Measurements from ENCODE around the gene METTL8.
"Not testable (repeated sequence)": the region's sequence is repeated elsewhere in the genome, so short reads cannot be mapped to it uniquely, and the experiment has no call there.

The METTL8 gene

DNA sequence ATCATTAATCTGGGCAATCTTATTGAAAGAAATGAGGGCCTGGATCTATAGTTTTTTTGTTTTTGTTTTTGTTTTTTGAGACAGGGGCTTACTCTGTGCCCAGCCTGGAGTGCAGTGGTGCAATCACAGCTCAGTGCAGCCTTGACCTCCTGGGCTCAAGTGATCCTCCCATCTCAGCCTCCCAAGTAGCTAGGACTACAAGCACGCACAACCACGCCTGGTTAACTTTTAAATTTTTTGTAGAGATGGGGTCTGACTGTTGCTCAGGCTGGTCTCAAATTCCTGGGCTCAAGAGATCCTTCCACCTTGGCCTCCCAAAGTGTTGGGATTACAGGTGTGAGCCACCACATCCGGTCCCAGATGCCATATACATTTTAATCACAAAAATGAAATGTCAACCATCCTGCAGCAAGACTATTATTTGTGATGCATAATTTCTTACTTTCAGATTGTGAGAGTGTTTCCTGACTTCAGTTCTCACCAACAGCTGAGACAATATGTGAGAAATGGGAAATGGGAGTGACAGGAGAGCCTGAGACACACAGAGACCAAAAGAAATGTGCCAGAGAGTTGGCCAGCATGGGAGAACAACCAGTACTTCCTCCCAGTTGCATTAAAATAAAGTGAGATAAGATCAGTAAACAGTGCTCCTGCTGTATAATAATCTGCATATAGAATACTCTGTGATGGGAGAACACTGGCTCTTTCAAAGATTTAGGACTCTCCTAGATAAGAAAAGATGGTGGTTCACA is 87.6 kb downstream of the METTL8 start:
- no peak for DNase-seq (ENCODE audit: low read depth)

DNA sequence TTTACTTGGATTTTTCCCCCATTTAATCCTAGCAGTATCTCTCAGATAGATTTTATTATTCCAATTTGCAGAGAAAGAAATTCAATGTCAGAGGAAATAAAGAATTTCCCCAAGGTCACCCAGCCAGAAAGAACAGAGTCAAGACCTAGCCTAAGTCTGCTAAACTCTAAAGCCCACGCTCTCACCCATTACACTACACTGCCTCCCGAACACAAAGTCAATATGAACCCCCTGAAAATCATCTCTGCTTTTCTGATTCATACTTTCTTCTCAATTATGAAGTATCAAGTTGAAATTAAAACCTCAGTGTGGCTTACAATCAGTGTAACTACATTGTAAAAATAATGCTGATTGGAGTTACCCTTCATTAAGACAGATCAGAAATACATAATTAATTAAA is 89.6 kb downstream of the METTL8 start:
- no peak for DNase-seq (ENCODE audit: low read depth)

DNA sequence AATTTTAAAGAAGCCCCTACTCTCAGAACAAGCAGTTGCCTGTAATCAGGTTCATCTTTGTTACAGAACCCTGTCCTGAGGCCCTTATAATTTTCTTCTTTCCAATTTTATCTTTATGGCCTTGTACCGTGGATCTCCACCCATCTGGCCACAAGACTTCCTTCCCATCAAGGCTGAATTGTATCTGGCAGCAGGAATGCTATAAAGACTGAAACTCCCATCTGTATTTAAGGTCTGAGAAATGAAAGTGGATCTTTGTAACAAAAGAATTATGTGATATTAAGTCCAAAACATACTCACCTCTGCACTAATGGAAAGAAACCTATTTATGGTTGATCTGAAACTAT is 91.8 kb downstream of the METTL8 start:
- DNase-seq (ENCODE audit: low read depth), result no peak

DNA sequence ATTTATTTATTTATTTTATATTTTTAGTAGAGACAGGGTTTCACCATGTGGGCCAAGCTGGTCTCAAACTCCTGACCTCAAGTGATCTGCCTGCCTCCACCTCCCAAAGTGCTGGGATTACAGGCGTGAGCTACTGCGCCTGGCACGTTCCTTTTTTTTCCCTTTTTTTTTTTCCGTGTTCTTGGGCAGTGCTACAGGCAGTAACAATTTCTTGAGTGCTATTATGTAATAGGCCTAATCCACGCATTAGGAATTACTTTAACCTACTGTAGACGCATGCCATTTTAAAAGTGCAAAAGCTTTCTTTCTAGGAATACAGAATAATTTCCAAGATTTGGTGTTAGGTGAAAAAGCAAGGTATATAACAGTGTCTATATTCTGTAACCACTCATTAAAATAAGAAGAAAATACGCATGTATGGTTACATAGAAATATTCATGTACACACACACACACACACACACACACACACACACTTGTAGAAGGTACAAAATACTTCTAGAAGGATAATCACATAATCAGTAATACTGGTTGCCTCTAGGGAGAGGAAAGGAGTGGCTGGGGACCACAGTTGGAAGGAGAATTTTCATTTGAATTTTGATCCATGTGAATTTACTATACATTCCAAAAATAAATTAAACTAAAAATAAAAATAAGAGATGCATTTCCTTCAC is 92.3 kb downstream of the METTL8 start:
- no peak for DNase-seq (ENCODE audit: low read depth)

DNA sequence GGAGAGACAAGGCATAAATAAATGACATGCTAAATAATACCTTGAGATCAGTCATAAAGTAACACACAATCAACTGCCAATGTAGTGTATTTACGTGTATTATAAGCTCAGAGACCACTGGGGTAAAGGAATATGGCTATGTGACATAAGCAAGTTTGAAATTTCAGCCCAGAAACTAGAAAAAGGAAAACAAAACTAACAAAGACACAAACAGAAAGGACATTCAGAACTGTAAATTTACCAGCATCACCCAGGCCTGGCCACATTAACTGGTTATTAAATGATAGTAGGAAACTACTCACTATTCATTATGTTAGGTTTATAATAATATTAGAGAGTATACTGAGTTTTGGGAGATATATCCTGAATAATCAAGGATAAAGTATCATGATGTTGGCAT is 98.8 kb downstream of the METTL8 start:
- DNase-seq (ENCODE audit: low read depth), result no peak

DNA sequence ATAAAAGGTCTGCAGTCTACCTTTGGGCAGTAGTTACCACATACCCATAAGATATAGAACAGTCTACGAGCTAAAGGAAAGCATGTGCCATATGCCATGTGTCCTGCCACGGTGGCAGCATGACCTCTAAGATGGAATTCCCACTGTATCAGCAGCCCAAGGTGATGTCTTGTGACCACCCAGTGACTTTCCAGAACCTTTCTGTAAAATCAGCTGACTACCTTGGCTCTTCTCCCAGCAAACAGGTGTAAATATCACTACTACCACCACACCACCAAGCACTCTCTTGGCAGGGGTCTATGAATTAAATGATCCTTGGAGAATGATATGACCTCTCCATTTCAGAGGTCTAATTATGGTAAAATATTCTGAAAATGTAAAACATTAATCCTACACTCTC is 99.6 kb downstream of the METTL8 start:
- DNase-seq (ENCODE audit: low read depth), result no peak

DNA sequence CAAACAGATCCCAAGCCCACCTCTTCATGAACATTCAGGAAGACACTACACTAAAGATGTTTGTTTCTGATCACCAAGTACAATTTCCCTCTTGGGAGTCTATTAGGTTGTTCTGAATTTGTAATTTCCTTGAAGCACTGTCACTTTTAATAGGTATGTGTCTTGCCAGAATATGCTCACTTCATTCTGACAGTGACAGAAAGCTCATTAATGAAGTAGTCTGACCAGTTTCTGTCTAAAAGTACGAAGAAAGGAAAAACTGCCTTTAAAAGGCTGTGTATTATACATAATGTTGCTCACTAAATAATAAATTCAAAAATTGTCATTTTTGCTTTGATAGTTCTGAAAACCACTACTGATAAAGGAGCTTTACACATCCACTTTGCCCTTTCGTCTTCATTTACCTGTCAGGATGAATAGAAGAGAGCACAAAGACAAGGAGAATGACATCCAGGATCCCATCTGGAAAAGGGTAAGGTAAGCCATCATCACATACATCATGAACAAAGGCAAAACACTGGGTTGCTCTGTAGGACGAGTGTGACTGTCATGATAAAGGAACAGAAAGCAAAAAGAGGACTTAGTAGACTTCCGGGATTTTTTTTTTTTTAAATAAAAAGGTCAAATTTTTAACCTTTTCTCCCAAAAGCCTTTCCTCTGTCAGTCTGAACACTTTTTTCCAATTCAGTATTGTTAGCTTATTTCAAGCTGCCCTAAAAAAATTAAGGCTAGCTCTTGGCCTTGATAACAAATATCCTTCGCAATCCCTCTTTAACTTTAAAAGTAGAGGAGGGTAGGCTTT is 103.4 kb downstream of the METTL8 start:
- DNase-seq (ENCODE audit: low read depth), result no peak

DNA sequence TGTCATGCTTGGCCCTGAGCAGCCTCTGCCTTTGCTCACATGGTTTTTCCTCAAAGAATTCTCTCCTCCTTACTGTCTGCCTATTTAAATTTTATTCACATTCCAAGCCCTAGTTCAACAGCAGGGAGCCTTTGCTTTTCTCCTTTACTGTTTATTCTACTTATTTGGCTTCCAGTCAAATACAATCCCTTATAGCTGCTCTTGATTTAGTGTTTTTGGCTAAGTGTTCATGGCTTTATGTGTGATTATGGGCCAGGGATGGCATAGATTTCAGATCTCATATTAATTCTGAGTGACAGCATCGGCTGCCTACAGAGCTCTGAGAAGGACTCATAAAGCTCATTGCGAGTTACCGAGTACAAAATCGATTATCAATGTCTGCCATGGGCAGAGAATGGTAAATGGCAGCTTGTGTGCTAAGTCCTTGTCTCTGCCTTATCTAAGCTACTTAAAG is 106.7 kb downstream of the METTL8 start:
- DNase-seq (ENCODE audit: low read depth), result no peak

DNA sequence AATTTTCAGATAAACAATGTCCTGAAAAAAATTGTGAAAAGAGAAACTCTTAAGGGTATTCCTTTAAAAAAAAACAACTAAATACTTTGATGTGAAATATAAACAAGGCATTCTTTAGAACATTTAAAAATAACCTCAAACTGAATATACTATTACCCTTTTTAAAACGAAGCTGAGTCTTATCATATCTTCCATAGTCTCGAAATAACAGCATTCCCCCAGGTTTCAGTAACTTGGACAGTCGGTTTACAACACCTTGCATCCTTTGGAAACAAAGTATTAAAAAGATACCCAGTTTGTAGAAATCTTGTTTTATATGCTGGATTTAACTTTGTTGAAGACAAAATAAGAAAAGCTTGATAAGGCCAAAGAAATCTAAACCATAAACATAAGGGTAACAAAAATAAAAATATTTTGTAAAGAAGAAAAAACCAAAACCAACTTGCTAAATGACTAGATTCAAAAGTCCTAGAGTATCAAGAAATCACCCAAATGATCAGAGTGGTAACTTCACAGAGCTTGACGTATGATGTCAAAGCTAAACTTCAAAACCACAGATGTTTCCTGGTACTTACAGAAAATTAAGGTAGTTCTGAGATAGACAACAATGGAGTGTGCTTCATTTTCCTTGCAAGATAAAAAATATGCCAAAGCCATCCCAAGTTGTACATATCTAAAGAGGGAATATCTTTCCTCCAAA is 107.8 kb downstream of the METTL8 start:
- DNase-seq (ENCODE audit: low read depth), result no peak

DNA sequence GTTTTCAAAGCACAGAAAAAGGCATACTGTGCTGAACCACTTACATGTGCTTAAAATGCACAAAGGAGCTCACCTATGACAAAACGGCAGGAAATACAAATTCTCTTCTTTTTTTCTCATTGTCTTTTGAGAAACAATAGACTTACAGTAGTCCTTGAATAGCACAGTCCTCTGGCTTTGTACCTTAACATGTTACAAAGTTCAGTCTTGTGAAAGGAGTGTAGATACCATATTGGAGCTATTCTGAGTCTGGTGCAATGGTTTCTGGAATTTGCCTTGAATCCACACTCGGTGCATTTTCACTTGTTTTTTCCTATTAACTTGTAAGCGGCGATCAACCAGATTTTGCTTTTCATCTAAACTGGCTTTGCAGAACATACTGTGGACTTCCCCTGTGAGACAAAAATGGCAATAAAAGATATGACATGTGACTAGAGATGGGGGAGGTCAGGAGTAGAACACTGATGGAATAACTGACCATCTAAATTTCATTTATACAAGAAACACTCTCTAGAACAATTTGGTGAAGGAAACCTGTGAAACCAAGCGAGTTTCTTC is 109.7 kb downstream of the METTL8 start:
- DNase-seq (ENCODE audit: low read depth), result no peak

DNA sequence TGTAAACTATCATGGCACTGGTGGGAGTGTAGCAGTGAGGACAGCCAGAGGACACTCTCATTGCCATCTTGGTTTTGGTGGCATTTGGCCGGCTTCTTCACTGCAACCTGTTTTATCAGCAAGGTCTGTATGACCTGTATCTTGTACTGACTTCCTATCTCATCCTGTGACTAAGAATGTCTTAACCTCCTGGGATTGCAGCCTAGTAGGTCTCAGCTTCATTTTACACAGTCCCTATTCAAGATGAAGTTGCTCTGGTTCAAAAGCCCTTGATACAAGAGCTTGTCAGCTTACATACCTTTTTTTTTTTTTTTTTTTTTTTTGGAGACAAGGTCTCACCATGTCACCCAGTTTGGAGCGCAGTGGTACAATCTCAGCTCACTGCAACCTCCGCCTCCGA is 110.9 kb downstream of the METTL8 start:
- no peak for DNase-seq (ENCODE audit: low read depth)

DNA sequence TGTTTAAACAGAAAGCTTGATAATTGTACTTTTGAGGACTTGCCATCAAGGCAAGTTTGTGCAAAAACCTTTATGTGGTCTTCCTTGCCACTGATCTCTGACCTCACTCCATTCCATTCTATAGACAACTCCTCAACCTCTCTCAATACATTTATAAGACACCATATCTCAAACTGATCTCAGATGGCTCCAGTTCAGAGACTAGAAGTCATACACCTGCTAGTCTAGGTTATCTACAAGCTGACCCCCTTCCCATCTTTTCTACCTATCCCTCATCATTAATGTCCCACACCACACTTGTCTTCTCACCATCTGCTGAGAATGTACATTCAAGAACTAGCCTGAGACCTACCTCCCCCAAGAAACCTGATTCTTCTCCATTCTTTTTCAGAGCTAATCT is 113.1 kb downstream of the METTL8 start:
- no peak for DNase-seq (ENCODE audit: low read depth)

DNA sequence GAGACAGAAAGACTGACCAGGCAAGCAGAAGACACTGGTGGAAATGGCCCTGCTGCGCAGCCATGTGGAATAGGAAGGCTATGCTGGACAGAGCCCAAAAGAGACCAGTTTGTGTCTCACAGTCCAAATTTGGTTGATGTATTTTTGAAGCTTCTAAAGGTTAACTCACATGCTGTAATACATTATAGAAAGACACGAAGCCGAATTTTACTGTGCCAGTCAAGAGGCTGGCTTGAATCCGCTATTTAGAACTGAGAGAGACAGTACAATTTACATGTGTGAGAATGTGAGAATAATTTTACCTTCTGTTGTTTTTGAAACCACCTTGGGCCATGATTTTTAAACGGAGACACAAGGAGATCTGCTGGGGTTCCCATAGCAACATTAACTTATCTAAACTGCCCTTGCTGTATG is 113.6 kb downstream of the METTL8 start:
- DNase-seq (ENCODE audit: low read depth), result no peak

DNA sequence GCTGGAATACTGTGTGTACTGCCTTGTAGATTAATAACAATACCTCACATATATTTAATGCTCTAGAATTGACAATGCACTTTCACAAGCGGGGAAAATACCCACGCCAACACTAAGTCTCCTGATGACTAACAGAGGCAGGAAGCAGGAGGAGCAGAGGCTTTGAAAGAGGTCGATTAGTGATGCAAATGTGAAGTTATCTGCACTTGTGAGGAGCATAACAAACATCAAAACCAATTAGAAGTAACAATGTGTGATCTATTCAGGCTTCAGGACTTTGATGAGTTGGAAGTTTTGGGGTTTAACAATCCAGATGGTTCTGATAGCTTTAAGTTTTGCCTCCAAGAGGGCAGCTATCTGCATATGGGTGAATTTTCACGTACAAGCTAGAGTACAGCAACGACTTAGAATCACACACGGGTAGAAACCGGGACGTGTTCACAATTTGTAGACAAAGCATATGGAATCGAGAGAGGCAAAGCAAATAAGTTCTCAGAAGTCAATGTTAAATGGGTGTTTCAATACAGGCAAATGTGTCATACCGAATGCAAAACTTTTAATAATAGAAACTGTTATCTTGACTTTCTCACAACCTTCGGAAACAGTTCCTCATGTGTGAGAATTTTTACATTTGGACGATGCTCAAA is 114.5 kb downstream of the METTL8 start:
- no peak for DNase-seq (ENCODE audit: low read depth)

DNA sequence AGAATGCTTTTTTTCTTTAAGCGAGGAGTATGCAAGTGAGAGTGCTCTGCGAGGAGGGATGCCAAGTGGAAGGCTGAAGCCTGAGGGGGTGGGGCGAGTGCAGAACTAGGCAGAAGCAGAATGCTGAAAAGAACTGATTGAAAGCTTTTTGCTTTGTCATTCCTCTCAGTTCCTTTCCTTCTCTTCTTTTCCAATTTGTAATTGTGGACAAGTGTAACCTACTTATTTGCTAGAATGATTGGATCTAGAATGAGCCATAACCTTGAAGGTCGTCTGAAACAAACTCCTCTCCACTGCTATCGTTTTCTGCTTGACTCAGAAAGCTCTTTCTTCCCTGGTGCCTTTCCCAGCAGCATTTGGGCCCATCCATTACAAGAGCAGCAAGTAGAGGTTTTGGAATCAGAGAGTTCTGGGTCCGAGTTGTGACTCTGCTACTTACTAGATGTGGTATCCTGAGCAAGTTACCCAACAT is 115.3 kb downstream of the METTL8 start:
- DNase-seq (ENCODE audit: low read depth), result no peak

DNA sequence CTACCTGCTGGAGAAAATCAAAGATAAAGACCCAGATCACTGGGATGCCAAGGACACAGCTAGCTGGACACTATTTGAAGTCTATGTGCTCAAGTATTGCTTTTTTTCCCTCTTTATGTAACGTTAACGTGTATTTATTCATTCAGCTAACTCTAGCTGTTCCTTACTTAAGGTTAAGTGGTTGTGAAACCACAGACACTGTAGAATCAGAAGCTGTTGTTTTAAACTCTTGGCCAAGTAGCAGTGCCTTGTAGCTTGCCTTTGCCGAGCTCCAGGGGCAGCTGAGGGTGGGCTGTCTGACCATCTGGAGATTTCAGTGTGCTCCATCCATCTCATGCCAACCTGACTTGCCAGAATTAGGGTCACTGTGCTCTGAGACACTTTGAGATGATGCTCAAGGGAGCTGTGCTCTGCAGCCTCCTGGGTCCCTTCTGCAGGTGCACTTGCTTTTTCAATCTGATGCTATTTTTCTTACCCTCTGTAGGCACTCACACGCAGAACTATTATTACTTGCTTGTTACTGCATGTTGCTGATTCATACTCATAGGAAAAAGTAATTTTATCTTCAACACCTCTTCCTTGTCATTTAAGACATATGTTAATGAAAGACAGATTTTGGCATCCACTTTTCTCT is 116.2 kb downstream of the METTL8 start:
- DNase-seq (ENCODE audit: low read depth), result no peak

DNA sequence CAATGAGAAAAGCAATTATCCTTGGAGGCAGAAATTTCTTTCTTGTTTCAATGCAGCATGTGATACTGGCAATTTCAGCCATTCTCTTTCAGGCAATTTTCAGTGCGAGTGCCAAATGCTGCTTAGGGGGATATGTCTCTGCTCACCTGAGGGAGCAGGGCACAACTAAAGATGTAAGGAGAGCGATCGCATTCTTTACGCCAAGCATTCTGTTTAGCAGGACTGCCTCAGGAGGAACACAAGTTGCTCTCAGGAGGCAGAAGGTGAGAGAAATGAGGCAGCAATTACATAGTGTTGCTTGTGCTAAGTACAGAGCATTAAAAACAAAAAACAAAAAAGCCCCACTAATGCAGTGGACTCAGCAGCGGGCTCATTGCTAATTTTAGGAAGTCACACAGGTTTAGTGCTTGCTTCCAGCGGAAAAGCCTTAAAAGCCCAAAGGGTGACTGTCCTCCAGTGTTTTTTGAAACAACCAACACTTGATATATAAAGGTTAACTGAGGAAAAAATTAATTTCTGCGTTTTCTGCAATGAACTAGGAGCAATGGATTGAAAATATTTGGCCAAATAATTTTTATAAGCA is 116.9 kb downstream of the METTL8 start:
- DNase-seq (ENCODE audit: low read depth), result no peak

DNA sequence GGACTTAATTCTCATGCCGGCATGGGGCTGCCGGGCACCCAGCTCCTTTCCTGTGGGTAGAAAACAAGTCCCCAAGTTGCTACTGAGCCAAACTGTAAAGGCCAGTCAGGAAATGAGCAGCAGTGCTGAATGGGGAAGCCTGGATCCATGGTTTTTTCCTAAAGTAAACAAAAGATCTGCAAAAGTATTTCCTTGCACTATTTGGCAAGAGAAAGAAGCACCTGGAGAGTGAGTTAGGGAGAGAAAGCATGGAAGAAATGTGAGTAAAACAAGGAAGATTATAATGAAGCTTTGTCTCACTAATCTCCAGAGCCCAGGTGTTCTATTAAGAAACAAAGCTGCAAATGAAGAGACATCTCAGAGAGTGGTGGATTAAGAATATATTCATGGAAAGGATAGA is 117.6 kb downstream of the METTL8 start:
- DNase-seq (ENCODE audit: low read depth), result no peak

DNA sequence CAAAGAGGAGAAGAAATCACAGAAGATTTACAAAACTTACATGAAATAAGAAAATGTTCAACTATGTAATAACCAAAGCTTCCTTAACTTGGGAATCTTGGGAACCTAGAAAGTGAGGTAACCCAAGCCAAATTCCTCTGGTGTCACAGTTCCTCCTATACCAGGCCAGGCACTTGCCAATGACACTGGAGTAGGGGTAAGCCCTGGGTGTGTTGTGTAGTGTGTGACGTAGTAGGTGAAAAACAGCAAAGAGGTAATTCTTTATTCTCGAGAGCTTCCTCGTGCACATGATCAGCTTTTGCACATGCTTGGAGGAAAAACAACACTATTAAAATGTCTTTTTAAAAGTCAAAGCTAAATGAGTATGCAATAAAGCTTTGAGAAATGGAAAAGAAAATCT is 118.0 kb downstream of the METTL8 start:
- DNase-seq (ENCODE audit: low read depth), result no peak

DNA sequence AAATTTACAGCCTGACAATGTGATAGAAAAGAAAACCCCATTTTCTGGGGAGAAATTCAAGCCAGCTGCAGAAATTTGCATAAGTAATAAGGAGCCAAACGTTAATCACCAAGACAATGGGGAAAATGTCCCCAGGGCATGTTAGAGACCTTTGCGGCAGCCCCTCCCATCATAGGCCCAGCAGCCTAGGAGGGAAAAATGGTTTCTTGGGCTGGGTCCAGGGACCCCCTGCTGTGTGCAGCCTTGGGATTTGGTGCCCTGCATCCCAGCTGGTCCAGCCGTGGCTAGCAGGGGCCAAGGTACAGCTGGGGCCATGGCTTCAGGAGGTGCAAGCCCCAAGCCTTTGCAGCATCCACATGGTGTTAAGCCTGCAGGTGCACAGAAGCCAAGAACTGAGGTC is 121.6 kb downstream of the METTL8 start:
- DNase-seq (ENCODE audit: low read depth), result not testable (repeated sequence)

DNA sequence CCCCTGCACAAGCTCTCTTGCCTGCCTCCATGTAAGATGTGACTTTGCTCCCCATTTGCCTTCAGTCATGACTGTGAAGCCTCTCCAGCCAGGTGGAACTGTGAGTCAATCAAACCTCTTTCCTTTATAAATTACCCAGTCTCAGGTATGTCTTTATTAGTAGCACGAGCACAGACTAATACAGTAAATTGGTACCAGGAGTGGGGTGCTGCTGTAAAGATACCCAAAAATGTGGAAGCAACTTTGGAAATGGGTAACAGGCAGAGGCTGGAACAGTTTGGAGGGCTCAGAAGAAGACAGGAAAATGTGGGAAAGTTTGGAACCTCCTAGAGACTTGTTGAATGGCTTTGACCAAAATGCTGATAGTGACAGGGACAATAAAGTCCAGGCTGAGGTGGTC is 122.2 kb downstream of the METTL8 start:
- not testable (repeated sequence) for DNase-seq (ENCODE audit: low read depth)

Data from HS-5 (cell line).